ENCODE measurements around the gene SLAIN1. TPM values are rescaled to one million over a fixed set of nuclear protein-coding genes. Genes with fewer than 3 reads are reported as not detected.

SLAIN1 gene
- total RNA-seq, 2 experiments from 2014 or later: 16.4 to 31.7 TPM

GRCh38 chr13:77760893-77761292 lies 63.4 kb downstream of the SLAIN1 start:
- DNase-seq (ENCODE audit: low spot score): no peak
- Histone ChIP-seq H4K20me1 (ENCODE audit: insufficient read depth, low read length) (no peaks in the 10 kb centered on the region), H3K79me2 (ENCODE audit: insufficient read depth, low read depth, low read length) (no peaks in the 10 kb centered on the region), H3K27ac (ENCODE audit: low read depth, low read length, poor library complexity, severe bottlenecking) (no peak overlapping the region), H3K9me2 (ENCODE audit: insufficient read depth, low read length) (no peaks in the 10 kb centered on the region), H3K4me3 (ENCODE audit: low read depth, low read length, poor library complexity, severe bottlenecking) (no peak overlapping the region), H3K4me1 (ENCODE audit: insufficient read depth, low read length, poor library complexity, severe bottlenecking) (no peaks in the 10 kb centered on the region), H2AFZ (ENCODE audit: low read length) (no peak overlapping the region), H3K36me3 (ENCODE audit: insufficient read depth, low read length) (0 out of 2 replicates have a peak, but pooled peaks cover 8% of the 10 kb centered on the region), H3K9me3 (ENCODE audit: low read length) (no peaks in the 10 kb centered on the region; the same call in 1 of the 2 replicates), H3K4me2 (ENCODE audit: low read length) (no peak overlapping the region)
- ChIA-PET POLR2A (interaction anchor here (0.6 to 0.7 kb wide), 2 partner anchors 377 to 601 kb away, joined by 3 to 6 read pairs; no protein-coding TSS in a partner anchor), CTCF (ENCODE audit: unreplicated experiment) (no interaction called here)
- intact Hi-C loops (cut with micrococcal nuclease; ENCODE audit: unreplicated experiment): no loop called here
- no TSS peak for BruUV-seq (replicated peaks)
- no peak for TF ChIP-seq EZH2phosphoT487 (IDR thresholded peaks at IDR 0.05; ENCODE audit: borderline replicate concordance, low read depth, low read length)
- no peak for TF ChIP-seq CTCF (conservative IDR thresholded peaks at IDR 0.05; ENCODE audit: low read length)

- Histone ChIP-seq H3K9me2 (ENCODE audit: insufficient read depth, low read length) (no peaks in the 10 kb centered on the region), H4K20me1 (ENCODE audit: insufficient read depth, low read length) (no peaks in the 10 kb centered on the region), H2AFZ (ENCODE audit: low read length) (no peak overlapping the region), H3K4me3 (ENCODE audit: low read depth, low read length, poor library complexity, severe bottlenecking) (no peak overlapping the region), H3K27ac (ENCODE audit: low read depth, low read length, poor library complexity, severe bottlenecking) (no peak overlapping the region), H3K4me1 (ENCODE audit: insufficient read depth, low read length, poor library complexity, severe bottlenecking) (no peaks in the 10 kb centered on the region), H3K9me3 (ENCODE audit: low read length) (no peaks in the 10 kb centered on the region), H3K79me2 (ENCODE audit: insufficient read depth, low read depth, low read length) (no peaks in the 10 kb centered on the region), H3K36me3 (ENCODE audit: insufficient read depth, low read length) (0 out of 2 replicates have a peak, but pooled peaks cover 8% of the 10 kb centered on the region), H3K4me2 (ENCODE audit: low read length) (no peak overlapping the region)
- BruUV-seq (replicated peaks): no TSS peak
- intact Hi-C loops (cut with micrococcal nuclease; ENCODE audit: unreplicated experiment): no loop called here
- DNase-seq (ENCODE audit: low spot score): no peak
- TF ChIP-seq EZH2phosphoT487 (IDR thresholded peaks at IDR 0.05; ENCODE audit: borderline replicate concordance, low read depth, low read length) (no peak), CTCF (conservative IDR thresholded peaks at IDR 0.05; ENCODE audit: low read length) (no peak)
- CTCF ChIA-PET (ENCODE audit: unreplicated experiment): no interaction called here
- POLR2A ChIA-PET: interaction anchor here (1.0 kb wide), 1 partner anchor 10 kb away, joined by 3 read pairs; no protein-coding TSS in a partner anchor
Observed at GRCh38 chr13:77767413-77767812, 69.9 kb downstream of the SLAIN1 start.

- Histone ChIP-seq H3K4me3 (ENCODE audit: low read depth, low read length, poor library complexity, severe bottlenecking) (no peak overlapping the region), H2AFZ (ENCODE audit: low read length) (no peak overlapping the region), H3K9me3 (ENCODE audit: low read length) (no peaks in the 10 kb centered on the region), H3K4me2 (ENCODE audit: low read length) (no peak overlapping the region), H4K20me1 (ENCODE audit: insufficient read depth, low read length) (no peaks in the 10 kb centered on the region), H3K79me2 (ENCODE audit: insufficient read depth, low read depth, low read length) (no peaks in the 10 kb centered on the region), H3K36me3 (ENCODE audit: insufficient read depth, low read length) (no peaks in the 10 kb centered on the region), H3K4me1 (ENCODE audit: insufficient read depth, low read length, poor library complexity, severe bottlenecking) (no peaks in the 10 kb centered on the region), H3K27ac (ENCODE audit: low read depth, low read length, poor library complexity, severe bottlenecking) (no peak overlapping the region), H3K9me2 (ENCODE audit: insufficient read depth, low read length) (no peaks in the 10 kb centered on the region)
- no TSS peak for BruUV-seq (replicated peaks)
- intact Hi-C loops (cut with micrococcal nuclease; ENCODE audit: unreplicated experiment): no loop called here
- CTCF ChIA-PET (ENCODE audit: unreplicated experiment): no interaction called here
- DNase-seq (ENCODE audit: low spot score): no peak
- POLR2A ChIA-PET: interaction anchor here (0.6 to 1.7 kb wide), 6 partner anchors 8 to 37 kb away, joined by 3 to 4 read pairs (median 4); no protein-coding TSS in a partner anchor
- no peak for TF ChIP-seq CTCF (conservative IDR thresholded peaks at IDR 0.05; ENCODE audit: low read length)
- no peak for TF ChIP-seq EZH2phosphoT487 (IDR thresholded peaks at IDR 0.05; ENCODE audit: borderline replicate concordance, low read depth, low read length)
Observed at GRCh38 chr13:77774181-77774580, 76.7 kb downstream of the SLAIN1 start.

Measured in OCI-LY7 (cell line).